Measurements from ENCODE around the gene PLCXD3.
"Not testable (repeated sequence)": the region's sequence is repeated elsewhere in the genome, so short reads cannot be mapped to it uniquely, and the experiment has no call there.

Gene PLCXD3

GRCh38 chr5:41493490-41494126, 16.8 kb downstream of the PLCXD3 start:
- FAIRE-seq, result not testable (repeated sequence)

GRCh38 chr5:41485533-41485932, 24.9 kb downstream of the PLCXD3 start:
- FAIRE-seq, result no peak
- DNase-seq (ENCODE audit: low spot score), result no peak

More at GRCh38 chr5:41493490-41494126, 16.8 kb downstream of the PLCXD3 start:
- DNase-seq (ENCODE audit: low spot score), result not testable (repeated sequence)

GRCh38 chr5:41482715-41483114, 27.7 kb downstream of the PLCXD3 start:
- FAIRE-seq (no peak), DNase-seq (ENCODE audit: low spot score) (no peak)

GRCh38 chr5:41482173-41482572, 28.2 kb downstream of the PLCXD3 start:
- DNase-seq (ENCODE audit: low spot score) (no peak), FAIRE-seq (no peak)

- FAIRE-seq; DNase-seq (ENCODE audit: low spot score): not testable (repeated sequence)
Observed at GRCh38 chr5:41471571-41472208, 38.7 kb downstream of the PLCXD3 start.

- DNase-seq (ENCODE audit: low spot score) (no peak), FAIRE-seq (no peak)
Observed at GRCh38 chr5:41465493-41466171, 44.8 kb downstream of the PLCXD3 start.

- DNase-seq (ENCODE audit: low spot score), result no peak
Observed at GRCh38 chr5:41459557-41459956, 50.8 kb downstream of the PLCXD3 start.

GRCh38 chr5:41457094-41457493, 53.3 kb downstream of the PLCXD3 start:
- FAIRE-seq (no peak), DNase-seq (ENCODE audit: low spot score) (no peak)

More at GRCh38 chr5:41459557-41459956, 50.8 kb downstream of the PLCXD3 start:
- FAIRE-seq, result no peak

- FAIRE-seq (no peak), DNase-seq (ENCODE audit: low spot score) (no peak)
Observed at GRCh38 chr5:41452506-41452905, 57.9 kb downstream of the PLCXD3 start.

GRCh38 chr5:41447650-41448510, 62.5 kb downstream of the PLCXD3 start:
- DNase-seq (ENCODE audit: low spot score), result no peak

GRCh38 chr5:41445937-41446563, 64.4 kb downstream of the PLCXD3 start:
- DNase-seq (ENCODE audit: low spot score), result no peak
- no peak for FAIRE-seq

More at GRCh38 chr5:41447650-41448510, 62.5 kb downstream of the PLCXD3 start:
- FAIRE-seq, result no peak

GRCh38 chr5:41435276-41435675, 75.1 kb downstream of the PLCXD3 start:
- FAIRE-seq (no peak), DNase-seq (ENCODE audit: low spot score) (no peak)

- FAIRE-seq, result no peak
- no peak for DNase-seq (ENCODE audit: low spot score)
Observed at GRCh38 chr5:41433552-41434181, 76.7 kb downstream of the PLCXD3 start.

GRCh38 chr5:41432481-41433253, 77.7 kb downstream of the PLCXD3 start:
- DNase-seq (ENCODE audit: low spot score) (no peak), FAIRE-seq (no peak)

GRCh38 chr5:41427505-41427904, 82.9 kb downstream of the PLCXD3 start:
- no peak for FAIRE-seq
- no peak for DNase-seq (ENCODE audit: low spot score)

GRCh38 chr5:41425736-41426135, 84.7 kb downstream of the PLCXD3 start:
- DNase-seq (ENCODE audit: low spot score) (no peak), FAIRE-seq (no peak)

- FAIRE-seq (no peak), DNase-seq (ENCODE audit: low spot score) (no peak)
Observed at GRCh38 chr5:41420492-41421067, 89.8 kb downstream of the PLCXD3 start.

GRCh38 chr5:41418220-41419031, 92.0 kb downstream of the PLCXD3 start:
- FAIRE-seq, result peak; percentile 84
- peak; percentile 73 for DNase-seq (ENCODE audit: low spot score)

GRCh38 chr5:41416336-41416735, 94.1 kb downstream of the PLCXD3 start:
- no peak for FAIRE-seq
- no peak for DNase-seq (ENCODE audit: low spot score)
